Superior temporal gyrus (tissue), 1 donor: ENCODE measurements around the gene GFOD2.
A peak's percentile ranks its signal among the peaks of the same experiment; 100 is the strongest.

Experiments
- DNase-seq: peaks from one replicate; pipeline ENCODE4 v3.0.0-alpha.2; 2016; ENCODE audit errors: extremely low spot score

The GFOD2 gene

GRCh38 chr16:67659675-67660563 lies 59.2 kb downstream of the GFOD2 start, which contains the start of gene ACD:
ACD (minus strand) TSS chr16:67660260; CDS start chr16:67660220, 40 bp downstream.
- peak; percentile 96 for DNase-seq

GRCh38 chr16:67658849-67659674 lies 60.1 kb downstream of the GFOD2 start:
- no peak for DNase-seq

- no peak for DNase-seq
Measured at GRCh38 chr16:67657751-67658518, 61.2 kb downstream of the GFOD2 start.

GRCh38 chr16:67657017-67657608 lies 62.0 kb downstream of the GFOD2 start:
- no peak for DNase-seq

GRCh38 chr16:67656344-67657016 lies 62.6 kb downstream of the GFOD2 start:
- DNase-seq: no peak

- no peak for DNase-seq
Measured at GRCh38 chr16:67655363-67655762, 63.8 kb downstream of the GFOD2 start.

- DNase-seq: no peak
Measured at GRCh38 chr16:67654403-67654911, 64.7 kb downstream of the GFOD2 start.

- no peak for DNase-seq
Measured at GRCh38 chr16:67653789-67654402, 65.2 kb downstream of the GFOD2 start.

GRCh38 chr16:67653128-67653788 lies 65.9 kb downstream of the GFOD2 start:
- no peak for DNase-seq

- DNase-seq: no peak
Measured at GRCh38 chr16:67652578-67653127, 66.5 kb downstream of the GFOD2 start.

GRCh38 chr16:67651847-67652246 lies 67.3 kb downstream of the GFOD2 start:
- DNase-seq: no peak

GRCh38 chr16:67651039-67651438 lies 68.1 kb downstream of the GFOD2 start:
- no peak for DNase-seq

GRCh38 chr16:67650023-67650422 lies 69.1 kb downstream of the GFOD2 start:
- no peak for DNase-seq

GRCh38 chr16:67649494-67649931 lies 69.6 kb downstream of the GFOD2 start:
- DNase-seq: no peak

GRCh38 chr16:67648764-67649407 lies 70.2 kb downstream of the GFOD2 start:
- DNase-seq: no peak

- no peak for DNase-seq
Measured at GRCh38 chr16:67648088-67648763, 70.9 kb downstream of the GFOD2 start.

- no peak for DNase-seq
Measured at GRCh38 chr16:67647681-67648080, 71.4 kb downstream of the GFOD2 start.

GRCh38 chr16:67647111-67647651 lies 71.9 kb downstream of the GFOD2 start:
- DNase-seq: no peak
